ENCODE measurements around the gene TYW1. TPM values are rescaled to one million over a fixed set of nuclear protein-coding genes. Genes with fewer than 3 reads are reported as not detected.
"Not testable (repeated sequence)": the region's sequence is repeated elsewhere in the genome, so short reads cannot be mapped to it uniquely, and the experiment has no call there.

Gene TYW1
- total RNA-seq, 4 donors from 2014 or later = 19.9 to 34.5 (median 24.3) TPM

DNA sequence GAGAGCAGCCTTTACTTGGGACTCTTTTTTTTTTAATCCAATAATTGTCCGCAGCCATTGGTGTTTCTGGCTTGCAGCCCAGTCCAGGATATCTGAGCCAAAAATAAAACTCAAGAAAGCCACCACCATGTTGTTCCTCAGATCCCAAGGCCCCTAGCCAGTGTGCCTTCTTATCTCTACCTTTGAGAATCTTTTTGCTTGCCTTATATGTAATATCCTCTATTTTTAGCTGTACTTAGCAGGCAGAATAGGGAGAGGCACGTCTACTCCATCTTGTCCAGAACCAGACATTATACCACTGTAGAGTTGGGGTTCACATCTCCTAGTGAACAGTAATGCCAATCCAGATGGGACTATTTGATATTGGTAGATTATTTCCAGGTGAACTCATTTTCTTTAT is 209.1 kb downstream of the TYW1 start:
- ATAC-seq (ENCODE audit: low FRiP score); DNase-seq (ENCODE audit: low spot score): not testable (repeated sequence)

DNA sequence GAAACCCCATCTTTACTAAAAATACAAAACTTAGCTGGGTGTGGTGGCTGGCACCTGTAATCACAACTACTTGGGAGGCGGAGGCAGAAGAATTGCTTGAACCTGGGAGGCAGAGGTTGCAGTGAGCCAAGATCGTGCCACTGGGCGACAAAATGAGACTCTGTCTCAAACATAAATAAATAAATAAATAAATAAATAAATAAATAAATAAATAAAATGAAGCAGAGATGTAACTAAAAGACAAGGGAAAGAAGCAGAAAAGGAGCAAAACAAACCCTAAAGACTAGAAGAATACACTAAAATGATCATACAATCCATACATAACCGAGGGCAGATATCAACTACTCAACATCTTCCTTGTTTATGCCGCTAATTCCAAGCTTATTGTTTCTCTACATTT is 209.8 kb downstream of the TYW1 start:
- TF ChIP-seq, protein P1, sequence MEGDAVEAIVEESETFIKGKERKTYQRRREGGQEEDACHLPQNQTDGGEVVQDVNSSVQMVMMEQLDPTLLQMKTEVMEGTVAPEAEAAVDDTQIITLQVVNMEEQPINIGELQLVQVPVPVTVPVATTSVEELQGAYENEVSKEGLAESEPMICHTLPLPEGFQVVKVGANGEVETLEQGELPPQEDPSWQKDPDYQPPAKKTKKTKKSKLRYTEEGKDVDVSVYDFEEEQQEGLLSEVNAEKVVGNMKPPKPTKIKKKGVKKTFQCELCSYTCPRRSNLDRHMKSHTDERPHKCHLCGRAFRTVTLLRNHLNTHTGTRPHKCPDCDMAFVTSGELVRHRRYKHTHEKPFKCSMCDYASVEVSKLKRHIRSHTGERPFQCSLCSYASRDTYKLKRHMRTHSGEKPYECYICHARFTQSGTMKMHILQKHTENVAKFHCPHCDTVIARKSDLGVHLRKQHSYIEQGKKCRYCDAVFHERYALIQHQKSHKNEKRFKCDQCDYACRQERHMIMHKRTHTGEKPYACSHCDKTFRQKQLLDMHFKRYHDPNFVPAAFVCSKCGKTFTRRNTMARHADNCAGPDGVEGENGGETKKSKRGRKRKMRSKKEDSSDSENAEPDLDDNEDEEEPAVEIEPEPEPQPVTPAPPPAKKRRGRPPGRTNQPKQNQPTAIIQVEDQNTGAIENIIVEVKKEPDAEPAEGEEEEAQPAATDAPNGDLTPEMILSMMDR (IDR thresholded peaks at IDR 0.05) = no peak

DNA sequence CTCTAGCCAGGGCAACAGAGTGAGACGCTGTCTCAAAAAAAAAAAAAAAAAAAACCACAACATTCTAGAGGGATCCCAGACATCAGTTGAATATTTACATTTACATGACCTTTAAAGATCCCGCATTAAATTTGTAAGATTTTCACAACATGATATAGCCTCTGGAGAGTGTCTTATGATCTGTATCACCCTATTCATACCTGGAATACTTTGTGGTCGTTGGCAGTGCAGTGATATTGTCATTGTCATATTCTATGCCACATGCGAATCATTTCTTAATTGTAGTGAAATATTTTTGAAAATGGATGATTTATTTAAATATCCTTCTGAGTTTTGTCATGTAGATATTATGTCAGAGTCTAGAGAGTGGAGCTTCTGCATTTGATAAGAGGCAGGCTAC is 212.0 kb downstream of the TYW1 start:
- not testable (repeated sequence) for DNase-seq (ENCODE audit: low spot score); ATAC-seq (ENCODE audit: low FRiP score)

More for the DNA sequence above, 209.8 kb downstream of the TYW1 start:
- DNase-seq (ENCODE audit: low spot score) = no peak
- ATAC-seq (ENCODE audit: low FRiP score) = no peak

DNA sequence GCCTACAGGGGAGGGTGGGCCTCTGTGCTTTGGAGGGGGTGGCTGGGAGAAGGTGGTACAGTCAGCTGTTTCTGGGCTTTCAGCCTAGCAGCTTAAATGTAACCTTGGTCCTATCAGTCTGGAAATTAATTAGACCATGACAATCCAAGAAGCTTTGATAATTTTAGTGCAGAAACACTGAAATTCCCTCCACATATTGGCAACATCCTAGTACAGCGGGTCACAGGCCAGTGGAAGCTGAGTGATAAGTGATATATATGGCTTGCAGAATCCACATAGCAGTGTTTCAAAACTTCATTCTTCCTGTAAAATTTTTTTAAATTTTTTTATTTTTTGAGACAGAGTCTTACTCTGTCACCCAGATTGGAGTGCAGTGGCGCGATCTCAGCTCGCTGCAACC is 212.6 kb downstream of the TYW1 start:
- ATAC-seq (ENCODE audit: low FRiP score) = no peak
- TF ChIP-seq, protein P1 (IDR thresholded peaks at IDR 0.05) = no peak
- no peak for DNase-seq (ENCODE audit: low spot score)

DNA sequence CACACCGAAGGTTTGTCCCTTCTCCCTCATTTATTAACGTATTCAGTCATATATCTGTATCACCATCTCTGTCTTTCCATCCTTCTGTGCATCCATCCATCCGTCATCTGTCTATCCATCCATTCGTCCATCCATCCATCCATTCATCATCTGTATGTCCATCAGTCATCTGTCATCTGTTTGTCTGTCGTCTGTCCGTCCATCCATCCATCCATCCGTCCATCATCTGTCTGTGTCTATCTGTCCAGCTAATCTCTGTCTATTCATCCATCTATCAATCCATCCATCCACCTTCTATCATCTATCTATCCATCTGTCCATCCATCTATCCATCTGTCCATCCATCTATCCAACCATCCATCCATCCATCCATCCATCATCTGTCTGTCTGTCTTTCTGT is 213.9 kb downstream of the TYW1 start:
- DNase-seq (ENCODE audit: low spot score) = no peak
- TF ChIP-seq, protein P1 (IDR thresholded peaks at IDR 0.05) = no peak
- ATAC-seq (ENCODE audit: low FRiP score) = no peak

DNA sequence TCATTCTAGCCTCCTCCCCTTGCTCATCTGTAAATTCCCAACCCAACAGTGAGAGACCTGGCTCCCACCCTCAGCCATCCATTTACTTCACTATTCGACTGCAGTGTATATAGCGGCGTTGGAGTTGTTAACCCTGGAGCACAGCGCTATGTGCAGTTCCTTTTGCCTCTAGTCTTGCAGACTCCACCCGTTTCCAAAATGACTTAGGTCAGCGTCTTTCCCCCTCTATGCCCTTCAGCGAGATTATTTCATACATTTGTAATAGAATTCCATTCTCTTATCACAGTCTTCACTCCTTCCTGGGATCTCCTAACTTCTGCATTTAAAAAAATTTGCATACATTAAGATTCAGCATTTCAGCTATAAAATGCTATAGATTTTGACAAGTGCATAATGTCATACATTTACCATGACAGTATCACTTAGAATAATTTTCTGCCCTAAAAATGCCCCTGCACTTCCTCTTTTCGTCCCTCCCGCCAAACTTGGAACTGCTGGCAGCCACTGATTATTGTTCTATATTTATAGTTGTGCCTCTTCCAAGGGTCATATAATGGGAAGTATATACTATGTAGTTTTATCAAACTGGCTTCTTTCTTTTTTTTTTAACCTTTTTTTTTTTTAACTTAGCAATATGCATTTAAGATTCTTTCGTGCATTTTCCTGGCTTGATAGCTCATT is 215.2 kb downstream of the TYW1 start:
- ATAC-seq (ENCODE audit: low FRiP score); DNase-seq (ENCODE audit: low spot score): not testable (repeated sequence)

DNA sequence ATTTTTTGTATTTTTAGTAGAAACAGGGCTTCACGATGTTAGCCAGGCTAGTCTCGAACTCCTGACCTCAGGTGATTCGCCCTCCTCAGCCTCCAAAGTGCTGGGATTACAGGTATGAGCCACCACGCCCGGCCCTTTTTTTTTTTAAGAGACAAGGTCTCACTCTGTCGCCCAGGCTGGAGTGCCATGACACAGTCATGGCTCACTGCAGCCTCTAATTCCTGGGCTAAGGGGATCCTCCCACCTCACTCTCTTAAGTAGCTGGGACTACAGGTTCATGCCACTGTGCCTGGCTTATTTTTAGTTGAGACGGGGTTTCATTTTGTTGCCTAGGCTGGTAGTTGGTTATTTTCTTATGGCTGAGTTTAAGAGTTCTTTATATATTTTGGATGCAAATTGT is 216.4 kb downstream of the TYW1 start:
- not testable (repeated sequence) for ATAC-seq (ENCODE audit: low FRiP score); DNase-seq (ENCODE audit: low spot score)

DNA sequence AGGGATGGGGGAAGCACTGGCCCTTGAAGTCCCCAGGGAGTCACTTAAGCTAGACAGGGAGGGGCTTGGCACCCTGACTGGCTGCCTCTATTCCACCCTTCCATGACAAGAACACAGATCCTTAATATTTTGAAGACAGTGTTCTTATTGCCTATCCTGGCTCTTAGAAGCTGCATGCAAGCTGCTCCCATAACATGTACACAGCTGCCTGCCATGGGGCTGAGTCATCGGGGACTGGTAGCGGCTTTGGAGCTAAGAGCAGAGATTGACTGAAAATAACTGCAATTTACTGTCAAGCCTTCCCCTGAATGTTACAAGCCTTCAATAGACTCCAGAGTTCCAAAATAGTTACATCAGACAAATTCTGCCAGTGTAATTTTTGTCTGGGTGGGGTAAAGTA is 226.9 kb downstream of the TYW1 start:
- DNase-seq (ENCODE audit: low spot score); ATAC-seq (ENCODE audit: low FRiP score): not testable (repeated sequence)

DNA sequence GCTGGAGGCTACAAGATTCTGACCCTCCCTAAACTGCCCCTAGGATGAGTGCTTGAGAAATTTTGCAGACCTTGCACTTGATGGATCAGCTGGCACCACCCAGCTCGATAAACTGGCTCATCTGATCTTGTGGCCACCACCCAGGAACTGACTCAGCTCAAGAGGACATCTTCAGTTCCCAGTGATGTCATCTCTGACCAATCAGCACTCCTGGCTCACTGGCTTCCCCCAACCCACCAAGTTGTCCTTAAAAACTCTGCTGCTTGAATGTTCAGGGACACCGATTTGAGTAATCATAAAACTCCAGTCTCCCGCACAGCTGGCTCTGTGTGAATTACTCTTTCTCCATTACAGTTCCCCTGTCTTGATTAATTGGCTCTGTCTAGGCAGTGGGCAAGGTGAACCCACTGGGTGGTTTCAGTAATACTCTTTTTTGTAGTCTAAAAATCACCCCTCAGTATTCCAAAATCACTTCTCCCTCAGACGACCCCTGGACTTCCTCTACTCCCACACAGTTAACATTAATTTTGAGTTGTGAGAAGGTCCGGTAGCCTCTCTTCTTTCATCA is 229.8 kb downstream of the TYW1 start:
- ATAC-seq (ENCODE audit: low FRiP score); DNase-seq (ENCODE audit: low spot score): not testable (repeated sequence)

DNA sequence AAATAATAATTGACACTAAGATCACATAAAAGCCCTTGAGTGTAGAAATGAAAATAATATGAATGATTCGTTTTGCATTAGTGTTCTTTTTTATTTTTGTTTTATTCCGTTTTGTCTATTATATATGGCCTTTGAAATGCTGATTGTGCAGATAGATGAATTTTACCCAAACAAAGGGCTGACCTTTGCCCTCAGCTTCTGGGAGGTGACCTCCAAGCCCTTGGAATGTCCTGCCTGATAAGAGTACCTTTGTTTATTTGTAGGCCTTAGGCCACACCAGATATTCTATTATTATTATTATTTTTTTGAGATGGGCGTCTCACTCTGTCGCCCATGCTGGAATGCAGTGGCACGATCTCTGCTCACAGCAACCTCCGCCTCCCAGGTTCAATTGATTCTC is 230.3 kb downstream of the TYW1 start:
- not testable (repeated sequence) for ATAC-seq (ENCODE audit: low FRiP score); DNase-seq (ENCODE audit: low spot score)

DNA sequence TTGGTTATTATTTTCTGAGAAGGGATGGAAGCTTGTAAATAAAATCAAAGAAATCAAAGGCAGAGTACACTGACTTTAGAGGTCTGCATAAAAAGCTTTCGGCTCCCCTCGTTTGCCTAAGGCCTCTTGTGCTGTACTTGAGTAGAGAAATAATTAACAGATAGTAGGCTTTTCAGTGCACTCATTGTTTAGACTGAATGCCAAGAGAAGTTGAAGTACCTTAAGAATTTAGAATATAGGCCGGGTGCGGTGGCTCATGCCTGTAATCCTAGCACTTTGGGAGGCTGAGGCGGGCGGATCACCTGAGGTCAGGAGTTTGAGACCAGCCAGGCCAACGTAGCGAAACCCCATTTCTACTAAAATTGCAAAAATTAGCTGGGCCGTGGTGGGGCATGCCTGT is 232.4 kb downstream of the TYW1 start:
- not testable (repeated sequence) for DNase-seq (ENCODE audit: low spot score); ATAC-seq (ENCODE audit: low FRiP score)

DNA sequence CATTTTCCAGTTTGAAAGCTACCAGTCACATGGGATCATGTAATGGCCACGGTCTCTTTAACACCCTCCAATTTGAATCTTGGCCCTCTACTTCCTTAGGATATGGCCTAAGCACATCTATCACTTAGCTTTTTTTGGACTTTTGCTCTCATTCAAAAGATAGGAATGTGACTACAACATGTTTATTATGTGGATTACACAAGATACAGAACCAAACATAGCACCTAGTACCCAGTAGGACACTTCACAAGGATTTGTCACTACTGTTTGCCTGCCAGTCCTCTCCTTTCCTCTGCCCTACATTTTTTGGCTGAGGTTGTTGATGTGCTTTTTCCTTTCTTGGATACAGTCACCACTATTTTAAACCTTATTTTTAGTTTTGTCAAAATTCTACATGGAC is 233.4 kb downstream of the TYW1 start:
- DNase-seq (ENCODE audit: low spot score); ATAC-seq (ENCODE audit: low FRiP score): not testable (repeated sequence)

DNA sequence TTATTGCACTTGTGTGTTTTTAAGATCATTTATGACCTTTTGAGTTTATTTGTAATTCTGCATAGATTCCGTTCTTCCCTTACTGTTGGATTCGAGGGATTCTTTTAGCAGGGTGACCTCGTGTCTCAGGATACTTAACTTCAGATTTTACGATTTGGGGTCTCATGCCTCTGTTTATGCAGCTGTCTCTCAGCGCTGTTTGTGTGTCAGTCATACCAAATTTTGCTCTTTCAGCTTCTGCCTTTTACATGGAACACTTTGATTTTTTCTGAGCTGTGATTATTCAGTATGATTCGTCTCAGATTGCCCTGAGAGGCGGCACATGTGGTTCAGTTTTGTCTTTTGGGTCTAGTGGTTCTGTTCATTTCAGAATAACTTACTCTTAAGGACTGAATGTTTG is 236.9 kb downstream of the TYW1 start:
- ATAC-seq (ENCODE audit: low FRiP score); DNase-seq (ENCODE audit: low spot score): not testable (repeated sequence)

DNA sequence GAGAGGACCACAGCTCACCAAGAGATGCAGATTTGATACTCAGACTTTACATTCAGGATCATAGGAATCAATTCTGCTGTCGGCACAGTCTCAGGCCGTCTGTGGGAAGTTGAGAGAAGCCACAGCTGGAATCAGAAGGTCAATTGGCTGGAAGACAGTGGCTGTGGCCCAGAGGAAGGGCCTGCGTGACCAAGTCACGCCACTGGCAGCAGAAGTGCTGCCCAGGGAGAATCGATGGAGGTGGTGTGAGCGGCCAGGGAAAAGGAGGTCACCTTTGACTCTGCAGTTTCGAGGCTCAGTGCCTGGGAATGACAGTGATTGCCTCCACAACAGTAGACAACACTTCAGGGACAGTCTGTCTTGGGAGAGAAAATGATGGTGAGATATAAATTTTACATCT is 239.6 kb downstream of the TYW1 start:
- not testable (repeated sequence) for ATAC-seq (ENCODE audit: low FRiP score); DNase-seq (ENCODE audit: low spot score)

DNA sequence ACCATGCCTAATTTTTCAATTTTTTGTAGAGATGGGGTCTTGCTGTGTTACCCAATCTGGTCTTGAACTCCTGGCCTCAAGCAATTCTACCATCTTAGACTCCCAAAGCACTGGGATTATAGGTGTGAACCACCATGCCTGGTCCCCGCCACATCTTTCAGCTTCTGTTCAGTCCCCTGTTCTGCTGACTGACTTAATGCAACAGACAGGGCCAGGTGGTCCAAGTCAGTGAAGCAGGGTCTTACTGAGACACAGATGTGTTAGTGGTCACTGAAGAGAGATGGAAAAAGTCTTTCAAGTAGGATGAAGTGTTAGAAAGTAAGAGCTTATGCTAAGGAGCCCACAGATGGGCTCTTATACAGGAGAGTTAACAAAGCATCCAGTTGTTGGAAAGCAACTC is 246.2 kb downstream of the TYW1 start:
- DNase-seq (ENCODE audit: low spot score); ATAC-seq (ENCODE audit: low FRiP score): not testable (repeated sequence)

DNA sequence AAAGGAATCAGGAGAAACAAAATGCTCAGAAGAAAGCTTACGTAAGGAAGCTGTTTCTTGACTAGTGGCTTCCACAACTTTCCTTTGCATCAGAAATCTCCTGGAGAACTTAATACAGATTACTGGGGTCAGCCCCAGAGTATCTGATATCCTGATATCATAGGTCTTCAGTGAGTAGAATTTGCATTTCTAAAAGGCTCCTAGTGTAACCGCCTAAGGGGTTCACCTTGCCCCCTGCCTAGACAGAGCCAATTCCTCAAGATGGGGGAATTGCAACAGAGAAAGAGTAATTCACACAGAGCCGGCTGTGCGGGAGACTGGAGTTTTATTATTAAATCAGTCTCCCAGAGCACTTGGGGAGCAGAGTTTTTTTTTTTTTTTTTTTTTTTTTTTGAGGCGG is 251.7 kb downstream of the TYW1 start:
- not testable (repeated sequence) for ATAC-seq (ENCODE audit: low FRiP score)

More for the DNA sequence above, 251.7 kb downstream of the TYW1 start:
- not testable (repeated sequence) for DNase-seq (ENCODE audit: low spot score)
